Liver (tissue), 9 donors: ENCODE results near the gene UCN2. TPM values are rescaled to one million over a fixed set of nuclear protein-coding genes. Genes with fewer than 3 reads are reported as not detected.

Source experiments
- DNase-seq: peaks from one replicate; pipeline ENCODE4 v3.0.0-alpha.2; 2017; ENCODE audit warnings: low spot score
- H3K27ac ChIP-seq, 2 donors: one replicate each; pipeline ENCODE4 v1.7.0; 2013; ENCODE audit warnings: inconsistent platforms in 2 of 2, low read length in 2 of 2, control low read depth in 1 of 2, low read depth in 1 of 2, mild to moderate bottlenecking in 1 of 2
- H3K27me3 ChIP-seq, 4 donors: one replicate each; pipeline versions ENCODE4 v1.6.1 to v1.7.0; 2013; ENCODE audit warnings: low read length in 3 of 4, inconsistent platforms in 1 of 4, mild to moderate bottlenecking in 1 of 4, moderate library complexity in 1 of 4; ENCODE audit not compliant: control insufficient read depth in 4 of 4, insufficient read depth in 4 of 4
- H3K36me3 ChIP-seq, 4 donors: one replicate each; pipeline versions ENCODE4 v1.6.1 to v1.7.0; 2013; ENCODE audit warnings: low read length in 3 of 4, mild to moderate bottlenecking in 3 of 4, low read depth in 1 of 4, moderate library complexity in 1 of 4; ENCODE audit not compliant: control insufficient read depth in 4 of 4, insufficient read depth in 3 of 4
- H3K4me1 ChIP-seq, 4 donors: one replicate each; pipeline versions ENCODE4 v1.6.1 to v1.7.0; 2013; ENCODE audit warnings: low read length in 3 of 4, mild to moderate bottlenecking in 3 of 4, moderate library complexity in 1 of 4; ENCODE audit not compliant: control insufficient read depth in 4 of 4, insufficient read depth in 4 of 4
- H3K4me3 ChIP-seq, 3 donors: one replicate each; pipeline versions ENCODE4 v1.6.1 to v1.7.0; 2013; ENCODE audit warnings: low read length in 3 of 3, control low read depth in 1 of 3, low read depth in 1 of 3, mild to moderate bottlenecking in 1 of 3
- H3K9ac ChIP-seq, 2 donors: one replicate each; pipeline ENCODE4 v1.7.0; 2013; ENCODE audit warnings: low read length in 2 of 2, mild to moderate bottlenecking in 2 of 2, moderate library complexity in 2 of 2, control low read depth in 1 of 2, low read depth in 1 of 2
- H3K9me3 ChIP-seq, 4 donors: one replicate each; pipeline versions ENCODE4 v1.6.1 to v1.7.0; 2013; ENCODE audit warnings: low read length in 3 of 4; ENCODE audit not compliant: control insufficient read depth in 4 of 4
- ATF3 ChIP-seq: IDR thresholded peaks from 2 replicates; pipeline ENCODE4 v1.6.1; 2016; ENCODE audit warnings: antibody characterized with exemption
- CTCF ChIP-seq: fragments of 150-350 bp; IDR thresholded peaks from 2 replicates; pipeline ENCODE4 v1.5.1; 2017; ENCODE audit warnings: improper control_type of control experiment, low read depth, low read length; ENCODE audit not compliant: missing input control
- EGR1 ChIP-seq, 2 donors: IDR thresholded peaks; 2 replicates each; pipeline ENCODE4 v1.6.1; 2016 to 2018; ENCODE audit warnings: antibody characterized with exemption in 2 of 2, low read depth in 2 of 2
- FOXA1 ChIP-seq: IDR thresholded peaks from 2 replicates; pipeline ENCODE4 v1.6.1; 2016; ENCODE audit warnings: antibody characterized with exemption
- FOXA2 ChIP-seq: IDR thresholded peaks from 2 replicates; pipeline ENCODE4 v1.6.1; 2016; ENCODE audit warnings: antibody characterized with exemption
- GABPA ChIP-seq, 2 donors: IDR thresholded peaks in 1 of 2; conservative IDR thresholded peaks in 1 of 2; 2 replicates each; pipeline ENCODE4 v1.6.1; 2016; ENCODE audit warnings: antibody characterized with exemption in 2 of 2, mild to moderate bottlenecking in 1 of 2, moderate library complexity in 1 of 2
- HNF4A ChIP-seq, 2 donors: conservative IDR thresholded peaks; 2 replicates each; pipeline ENCODE4 v1.6.1; 2016; ENCODE audit warnings: antibody characterized with exemption in 2 of 2, mild to moderate bottlenecking in 2 of 2
- HNF4G ChIP-seq: IDR thresholded peaks from 2 replicates; pipeline ENCODE4 v1.6.1; 2016; ENCODE audit warnings: antibody characterized with exemption
- JUND ChIP-seq, 2 donors: IDR thresholded peaks; 2 replicates each; pipeline ENCODE4 v1.6.1; 2016; ENCODE audit warnings: antibody characterized with exemption in 2 of 2
- NR2F2 ChIP-seq: IDR thresholded peaks from 2 replicates; pipeline ENCODE4 v1.6.1; 2016; ENCODE audit warnings: antibody characterized with exemption
- RAD21 ChIP-seq, 2 donors: IDR thresholded peaks; 2 replicates each; pipeline ENCODE4 v1.6.1; 2016; ENCODE audit warnings: antibody characterized with exemption in 2 of 2, mild to moderate bottlenecking in 2 of 2
- REST ChIP-seq: IDR thresholded peaks from 2 replicates; pipeline ENCODE4 v1.6.1; 2016; ENCODE audit warnings: antibody characterized with exemption, mild to moderate bottlenecking
- RXRA ChIP-seq, 2 donors: IDR thresholded peaks; 2 replicates each; pipeline ENCODE4 v1.6.1; 2017 to 2018; ENCODE audit warnings: antibody characterized with exemption in 2 of 2, mild to moderate bottlenecking in 1 of 2
- SP1 ChIP-seq: IDR thresholded peaks from 2 replicates; pipeline ENCODE4 v1.6.1; 2018; ENCODE audit warnings: antibody characterized with exemption, mild to moderate bottlenecking
- TAF1 ChIP-seq: conservative IDR thresholded peaks from 2 replicates; pipeline ENCODE4 v1.6.1; 2016; ENCODE audit warnings: antibody characterized with exemption, mild to moderate bottlenecking
- YY1 ChIP-seq: IDR thresholded peaks from 2 replicates; pipeline ENCODE4 v1.6.1; 2016; ENCODE audit warnings: antibody characterized with exemption, mild to moderate bottlenecking
- WGBS: extraction: QIAGEN DNeasy Blood & Tissue Kit; methylation state at CpG from one replicate; pipeline ENCODE4 v1.1.7; 2013; 5-methylcytosine and 5-hydroxymethylcytosine counted together
- polyA plus RNA-seq, 2 donors: library from polyadenylated mRNA; stranded (reverse) in 1 of 2; unstranded in 1 of 2; fragments of 200-250 nt in 1 of 2; fragments of >200 nt in 1 of 2; fragmentation: Nextera tagmentation in 1 of 2; extraction: Ambion mirVana in 1 of 2; gene quantifications; one replicate each; pipeline versions ENCODE4 v1.2.1 to v1.2.3, GENCODE V29; 2013 to 2015
- total RNA-seq, 2 donors: library from RNA; depleted of rRNA; stranded (reverse); fragments of >200 nt; gene quantifications; one replicate each; pipeline ENCODE4 v1.2.3, GENCODE V29; 2014
- TF ChIP-seq, protein P1 (sequence below): IDR thresholded peaks from 2 replicates; pipeline ENCODE4 v1.6.1; 2016; ENCODE audit warnings: antibody characterized with exemption
- TF ChIP-seq, protein P2 (sequence below): IDR thresholded peaks from 2 replicates; pipeline ENCODE4 v1.6.1; 2016; ENCODE audit warnings: antibody characterized with exemption
- donor health status: healthy.
- donor health status: healthy.
- donor health status: healthy.
- donor health status: healthy.
- donor health status: healthy.

UCN2 gene
- total and polyA plus RNA-seq, 4 donors = 0.08 TPM; not detected in 3

DNA sequence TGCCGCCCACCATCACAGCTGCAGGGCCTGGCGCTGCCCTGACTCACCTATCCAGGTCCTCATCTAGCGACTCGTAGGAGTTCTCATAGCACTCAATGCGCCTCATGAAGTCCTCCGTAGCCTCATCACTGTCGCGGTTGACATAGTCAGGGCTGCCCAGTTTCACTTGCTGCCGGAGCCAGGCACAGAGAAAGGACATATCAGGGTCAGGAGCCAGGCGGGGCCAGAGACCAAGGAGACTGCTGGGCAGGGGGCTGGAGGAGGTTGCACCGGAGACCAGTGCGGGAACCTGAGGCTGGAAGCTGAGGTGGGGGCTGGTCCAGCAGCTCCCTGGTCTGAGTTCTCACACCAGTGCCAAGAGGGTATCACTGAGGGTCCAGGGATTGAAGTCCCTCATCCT is 25.1 kb downstream of the UCN2 start (continued):
- TF ChIP-seq, protein P1, sequence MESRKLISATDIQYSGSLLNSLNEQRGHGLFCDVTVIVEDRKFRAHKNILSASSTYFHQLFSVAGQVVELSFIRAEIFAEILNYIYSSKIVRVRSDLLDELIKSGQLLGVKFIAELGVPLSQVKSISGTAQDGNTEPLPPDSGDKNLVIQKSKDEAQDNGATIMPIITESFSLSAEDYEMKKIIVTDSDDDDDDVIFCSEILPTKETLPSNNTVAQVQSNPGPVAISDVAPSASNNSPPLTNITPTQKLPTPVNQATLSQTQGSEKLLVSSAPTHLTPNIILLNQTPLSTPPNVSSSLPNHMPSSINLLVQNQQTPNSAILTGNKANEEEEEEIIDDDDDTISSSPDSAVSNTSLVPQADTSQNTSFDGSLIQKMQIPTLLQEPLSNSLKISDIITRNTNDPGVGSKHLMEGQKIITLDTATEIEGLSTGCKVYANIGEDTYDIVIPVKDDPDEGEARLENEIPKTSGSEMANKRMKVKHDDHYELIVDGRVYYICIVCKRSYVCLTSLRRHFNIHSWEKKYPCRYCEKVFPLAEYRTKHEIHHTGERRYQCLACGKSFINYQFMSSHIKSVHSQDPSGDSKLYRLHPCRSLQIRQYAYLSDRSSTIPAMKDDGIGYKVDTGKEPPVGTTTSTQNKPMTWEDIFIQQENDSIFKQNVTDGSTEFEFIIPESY = no peak
- TF ChIP-seq RXRA (IDR thresholded peaks at IDR 0.05) = no peak
- TF ChIP-seq JUND (IDR thresholded peaks at IDR 0.05) = no peak
- TF ChIP-seq SP1 = no peak
- TF ChIP-seq FOXA2 = no peak
- TF ChIP-seq TAF1 = no peak

- DNase-seq = no peak
- H3K27ac ChIP-seq = no peak overlapping the region
- no peaks in the 10 kb centered on the region for H3K9me3 ChIP-seq
- no peak overlapping the region for H3K9ac ChIP-seq
- TF ChIP-seq EGR1 (IDR thresholded peaks at IDR 0.05; ENCODE audit: low read depth in 2 of 2) (no peak), RAD21 (IDR thresholded peaks at IDR 0.05) (no peak), REST (no peak), JUND (IDR thresholded peaks at IDR 0.05) (no peak), CTCF (no peak), NR2F2 (no peak), GABPA (IDR thresholded peaks at IDR 0.05 in 1 of 2, conservative IDR thresholded peaks at IDR 0.05 in 1 of 2) (no peak), FOXA1 (no peak), HNF4G (no peak), ATF3 (no peak), RXRA (IDR thresholded peaks at IDR 0.05) (no peak), YY1 (no peak), HNF4A (conservative IDR thresholded peaks at IDR 0.05) (no peak), FOXA2 (no peak), TAF1 (no peak), SP1 (no peak)
- TF ChIP-seq, protein P2, sequence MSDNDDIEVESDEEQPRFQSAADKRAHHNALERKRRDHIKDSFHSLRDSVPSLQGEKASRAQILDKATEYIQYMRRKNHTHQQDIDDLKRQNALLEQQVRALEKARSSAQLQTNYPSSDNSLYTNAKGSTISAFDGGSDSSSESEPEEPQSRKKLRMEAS = no peak
- TF ChIP-seq, protein P1 = no peak
- H3K4me3 ChIP-seq = no peak overlapping the region
- H3K36me3 ChIP-seq = peaks cover 0 to 2% (median 0%) of the 10 kb centered on the region in 4 donors
- no peaks in the 10 kb centered on the region for H3K4me1 ChIP-seq
- 89% methylated on average over 5 of the region's 5 CpGs for WGBS
- H3K27me3 ChIP-seq = no peaks in the 10 kb centered on the region
Observed at GRCh38 chr3:48536785-48537184, 26.8 kb downstream of the UCN2 start.
